ENCODE measurements around the gene VAV2. TPM values are rescaled to one million over a fixed set of nuclear protein-coding genes. Genes with fewer than 3 reads are reported as not detected.

The VAV2 gene
- total RNA-seq, 2 experiments from 2014 or later, result 11.0 to 27.8 TPM

DNA sequence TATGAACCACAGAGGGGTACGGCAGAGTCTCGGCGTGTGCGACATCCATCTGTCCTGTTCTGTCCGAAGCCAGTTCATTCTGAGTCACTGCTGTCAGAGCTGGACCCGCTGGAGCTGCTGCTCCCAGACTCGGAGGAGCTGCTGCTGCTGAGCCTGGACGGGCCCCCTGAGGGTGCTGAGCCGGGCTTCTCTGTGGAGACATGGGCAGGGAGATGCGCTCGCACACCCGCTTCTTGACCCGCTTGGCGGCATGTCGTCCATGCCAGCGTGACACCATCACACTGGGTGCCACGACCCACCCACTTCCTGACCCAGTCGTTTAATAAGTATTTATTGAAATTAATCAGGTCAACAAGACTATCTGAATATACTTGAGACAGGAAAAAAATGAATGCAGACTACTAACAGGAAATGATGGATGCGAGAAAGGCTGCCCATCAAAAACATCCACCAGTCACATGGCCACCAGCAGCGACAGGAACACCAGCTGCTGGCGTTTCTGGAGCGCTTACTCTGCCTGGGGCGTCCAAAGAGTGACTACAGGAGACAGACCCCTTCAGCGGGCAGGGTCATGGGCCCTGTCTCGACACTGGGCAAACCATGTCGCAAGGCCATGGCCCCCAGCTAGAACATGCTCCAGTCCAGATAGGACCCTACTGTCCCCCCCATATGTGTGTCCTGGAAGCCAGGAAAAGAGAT is 41.5 kb upstream of the VAV2 start:
- no peaks in the 10 kb centered on the region for H4K20me1 ChIP-seq (ENCODE audit: insufficient read depth, low read length)
- CTCF ChIA-PET (ENCODE audit: unreplicated experiment), result no interaction called here

DNA sequence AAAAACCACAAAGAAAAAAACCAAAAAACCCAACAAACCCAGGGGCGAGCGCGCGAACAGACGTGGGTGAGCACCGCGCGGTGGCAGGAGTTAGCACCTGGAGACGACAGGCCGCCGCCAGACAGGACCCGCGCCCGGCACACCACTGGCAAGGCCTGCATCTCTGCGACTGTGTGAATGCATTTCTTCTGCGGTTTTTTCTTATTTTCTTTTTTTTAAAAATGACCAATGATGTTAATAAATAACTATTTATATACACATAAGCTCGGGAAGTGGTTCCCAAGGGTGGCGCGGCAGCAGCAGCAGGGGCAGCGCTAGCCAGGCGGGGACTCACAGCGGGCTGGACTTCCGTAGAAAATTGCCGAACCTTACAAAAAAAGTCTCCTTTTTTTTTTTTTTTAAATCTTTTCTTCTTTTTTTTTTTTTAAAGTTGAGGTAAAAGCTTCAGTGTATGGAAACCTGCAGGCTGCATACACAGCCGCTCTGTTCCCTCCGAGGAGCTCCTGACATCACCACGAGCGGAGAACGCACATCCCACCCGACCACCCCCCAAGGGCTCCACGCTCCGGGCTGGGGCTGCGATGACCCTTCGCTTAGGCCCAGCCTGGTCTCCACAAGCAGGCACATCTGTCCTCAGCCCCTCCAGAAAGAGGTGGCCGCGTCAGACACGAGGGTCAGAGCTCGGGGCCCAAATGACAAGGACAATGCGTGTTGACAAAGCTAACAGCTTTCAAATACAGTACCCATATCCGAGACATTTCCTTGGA is 40.5 kb upstream of the VAV2 start:
- no peak overlapping the region for H3K27ac ChIP-seq (ENCODE audit: low read depth, low read length, poor library complexity, severe bottlenecking)
- H3K4me3 ChIP-seq (ENCODE audit: low read depth, low read length, poor library complexity, severe bottlenecking), result no peak overlapping the region
- no peaks in the 10 kb centered on the region for H3K79me2 ChIP-seq (ENCODE audit: insufficient read depth, low read depth, low read length)
- H3K9me2 ChIP-seq (ENCODE audit: insufficient read depth, low read length), result no peaks in the 10 kb centered on the region
- H3K36me3 ChIP-seq (ENCODE audit: insufficient read depth, low read length), result peaks cover 17% of the 10 kb centered on the region; the same call in 1 of the 2 replicates
- TF ChIP-seq, protein P1, sequence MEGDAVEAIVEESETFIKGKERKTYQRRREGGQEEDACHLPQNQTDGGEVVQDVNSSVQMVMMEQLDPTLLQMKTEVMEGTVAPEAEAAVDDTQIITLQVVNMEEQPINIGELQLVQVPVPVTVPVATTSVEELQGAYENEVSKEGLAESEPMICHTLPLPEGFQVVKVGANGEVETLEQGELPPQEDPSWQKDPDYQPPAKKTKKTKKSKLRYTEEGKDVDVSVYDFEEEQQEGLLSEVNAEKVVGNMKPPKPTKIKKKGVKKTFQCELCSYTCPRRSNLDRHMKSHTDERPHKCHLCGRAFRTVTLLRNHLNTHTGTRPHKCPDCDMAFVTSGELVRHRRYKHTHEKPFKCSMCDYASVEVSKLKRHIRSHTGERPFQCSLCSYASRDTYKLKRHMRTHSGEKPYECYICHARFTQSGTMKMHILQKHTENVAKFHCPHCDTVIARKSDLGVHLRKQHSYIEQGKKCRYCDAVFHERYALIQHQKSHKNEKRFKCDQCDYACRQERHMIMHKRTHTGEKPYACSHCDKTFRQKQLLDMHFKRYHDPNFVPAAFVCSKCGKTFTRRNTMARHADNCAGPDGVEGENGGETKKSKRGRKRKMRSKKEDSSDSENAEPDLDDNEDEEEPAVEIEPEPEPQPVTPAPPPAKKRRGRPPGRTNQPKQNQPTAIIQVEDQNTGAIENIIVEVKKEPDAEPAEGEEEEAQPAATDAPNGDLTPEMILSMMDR (conservative IDR thresholded peaks at IDR 0.05; ENCODE audit: low read length), result no peak
- TF ChIP-seq EZH2phosphoT487 (IDR thresholded peaks at IDR 0.05; ENCODE audit: borderline replicate concordance, low read depth, low read length), result no peak
- intact Hi-C loops (cut with micrococcal nuclease; ENCODE audit: unreplicated experiment), result no loop called here
- H3K9me3 ChIP-seq (ENCODE audit: low read length), result no peaks in the 10 kb centered on the region
- ChIA-PET CTCF (ENCODE audit: unreplicated experiment) (no interaction called here), POLR2A (interaction anchor here (0.6 to 0.7 kb wide), 2 partner anchors 329 to 857 kb away, joined by 3 to 4 read pairs; no protein-coding TSS in a partner anchor)
- H3K4me1 ChIP-seq (ENCODE audit: insufficient read depth, low read length, poor library complexity, severe bottlenecking), result no peaks in the 10 kb centered on the region
- H2AFZ ChIP-seq (ENCODE audit: low read length), result no peak overlapping the region
- H3K4me2 ChIP-seq (ENCODE audit: low read length), result no peak overlapping the region
- no peak for DNase-seq (ENCODE audit: low spot score)
- no peaks in the 10 kb centered on the region for H4K20me1 ChIP-seq (ENCODE audit: insufficient read depth, low read length)
- BruUV-seq (replicated peaks), result TSS peak; percentile 56

More for the DNA sequence above, 41.5 kb upstream of the VAV2 start:
- Histone ChIP-seq H2AFZ (ENCODE audit: low read length) (no peak overlapping the region), H3K4me1 (ENCODE audit: insufficient read depth, low read length, poor library complexity, severe bottlenecking) (no peaks in the 10 kb centered on the region), H3K27ac (ENCODE audit: low read depth, low read length, poor library complexity, severe bottlenecking) (no peak overlapping the region), H3K4me3 (ENCODE audit: low read depth, low read length, poor library complexity, severe bottlenecking) (no peak overlapping the region), H3K4me2 (ENCODE audit: low read length) (no peak overlapping the region), H3K36me3 (ENCODE audit: insufficient read depth, low read length) (peaks cover 12% of the 10 kb centered on the region; the same call in 1 of the 2 replicates), H3K9me2 (ENCODE audit: insufficient read depth, low read length) (no peaks in the 10 kb centered on the region), H3K9me3 (ENCODE audit: low read length) (no peaks in the 10 kb centered on the region), H3K79me2 (ENCODE audit: insufficient read depth, low read depth, low read length) (no peaks in the 10 kb centered on the region)
- TF ChIP-seq EZH2phosphoT487 (IDR thresholded peaks at IDR 0.05; ENCODE audit: borderline replicate concordance, low read depth, low read length), result no peak
- TF ChIP-seq, protein P1 (conservative IDR thresholded peaks at IDR 0.05; ENCODE audit: low read length), result no peak
- DNase-seq (ENCODE audit: low spot score), result no peak
- POLR2A ChIA-PET, result no interaction called here
- intact Hi-C loops (cut with micrococcal nuclease; ENCODE audit: unreplicated experiment), result no loop called here
- no TSS peak for BruUV-seq (replicated peaks)

DNA sequence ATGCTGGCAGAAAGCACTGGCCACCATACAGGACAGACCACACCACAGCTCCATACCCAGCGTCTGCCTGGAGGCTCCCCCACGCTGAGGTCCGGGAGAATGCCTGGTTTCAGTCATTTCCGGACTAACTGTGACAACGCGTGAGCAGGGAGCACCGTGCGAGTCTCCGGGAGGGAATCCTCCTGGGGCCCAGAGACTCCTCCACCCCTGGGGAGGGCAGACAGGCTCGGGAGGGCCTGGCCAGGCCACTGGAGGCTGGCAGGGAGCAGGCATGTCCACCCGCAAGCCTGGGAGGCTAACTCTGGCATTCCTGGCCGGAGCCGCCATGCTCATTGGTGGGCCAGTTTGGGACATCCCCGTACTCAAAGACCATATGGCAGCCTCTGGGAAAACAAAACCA is 39.7 kb upstream of the VAV2 start:
- no peaks in the 10 kb centered on the region for H3K79me2 ChIP-seq (ENCODE audit: insufficient read depth, low read depth, low read length)
- no peak overlapping the region for H2AFZ ChIP-seq (ENCODE audit: low read length)
- H3K36me3 ChIP-seq (ENCODE audit: insufficient read depth, low read length), result peaks cover 18% of the 10 kb centered on the region; the same call in 1 of the 2 replicates
- no TSS peak for BruUV-seq (replicated peaks)
- no peak for DNase-seq (ENCODE audit: low spot score)
- ChIA-PET POLR2A (no interaction called here), CTCF (ENCODE audit: unreplicated experiment) (no interaction called here)
- no peak overlapping the region for H3K27ac ChIP-seq (ENCODE audit: low read depth, low read length, poor library complexity, severe bottlenecking)
- TF ChIP-seq EZH2phosphoT487 (IDR thresholded peaks at IDR 0.05; ENCODE audit: borderline replicate concordance, low read depth, low read length), result no peak
- TF ChIP-seq, protein P1 (conservative IDR thresholded peaks at IDR 0.05; ENCODE audit: low read length), result no peak
- no peaks in the 10 kb centered on the region for H3K9me2 ChIP-seq (ENCODE audit: insufficient read depth, low read length)
- no peak overlapping the region for H3K4me2 ChIP-seq (ENCODE audit: low read length)
- H3K4me3 ChIP-seq (ENCODE audit: low read depth, low read length, poor library complexity, severe bottlenecking), result no peak overlapping the region
- intact Hi-C loops (cut with micrococcal nuclease; ENCODE audit: unreplicated experiment), result no loop called here
- H3K4me1 ChIP-seq (ENCODE audit: insufficient read depth, low read length, poor library complexity, severe bottlenecking), result no peaks in the 10 kb centered on the region
- H4K20me1 ChIP-seq (ENCODE audit: insufficient read depth, low read length), result no peaks in the 10 kb centered on the region
- H3K9me3 ChIP-seq (ENCODE audit: low read length), result no peaks in the 10 kb centered on the region
